ENCODE results near the gene OPN1MW.
"Not testable (repeated sequence)": the region's sequence is repeated elsewhere in the genome, so short reads cannot be mapped to it uniquely, and the experiment has no call there.

DNA sequence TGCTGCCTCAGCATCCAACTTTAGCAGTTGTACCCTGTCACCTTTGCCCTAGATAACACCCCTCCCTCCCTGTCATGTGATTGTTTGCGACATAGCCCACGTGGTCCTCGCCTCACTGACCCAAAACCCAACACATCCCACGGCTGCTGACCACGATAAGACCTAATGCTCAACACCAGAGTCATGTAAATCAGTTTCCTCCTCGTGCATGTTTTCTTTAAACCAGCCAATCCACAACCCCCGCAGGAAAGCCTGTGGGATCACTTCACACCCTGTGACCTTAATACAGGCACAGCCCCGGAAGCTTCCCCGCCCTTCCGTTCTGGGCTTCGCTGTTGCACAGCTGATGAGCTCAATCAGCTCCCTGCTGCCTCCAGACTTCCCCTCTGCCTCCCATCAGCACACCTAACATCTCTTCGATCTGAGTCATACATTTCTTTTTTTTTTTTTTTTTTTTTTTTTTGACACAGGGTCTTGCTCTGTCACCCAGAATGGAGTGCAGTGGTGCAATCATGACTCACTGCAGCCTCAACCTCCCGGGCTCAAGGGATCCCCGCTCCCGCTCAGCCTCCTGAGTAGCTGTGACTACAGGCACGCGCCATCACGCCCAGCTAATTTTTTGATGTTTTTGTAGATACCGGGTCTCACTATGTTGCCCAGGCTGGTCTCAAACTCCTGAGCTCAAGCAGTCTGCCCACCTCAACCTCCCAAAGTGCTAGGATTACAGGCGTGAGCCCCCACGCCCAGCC lies 27.4 kb downstream of the OPN1MW start:
- TF ChIP-seq, protein P1, sequence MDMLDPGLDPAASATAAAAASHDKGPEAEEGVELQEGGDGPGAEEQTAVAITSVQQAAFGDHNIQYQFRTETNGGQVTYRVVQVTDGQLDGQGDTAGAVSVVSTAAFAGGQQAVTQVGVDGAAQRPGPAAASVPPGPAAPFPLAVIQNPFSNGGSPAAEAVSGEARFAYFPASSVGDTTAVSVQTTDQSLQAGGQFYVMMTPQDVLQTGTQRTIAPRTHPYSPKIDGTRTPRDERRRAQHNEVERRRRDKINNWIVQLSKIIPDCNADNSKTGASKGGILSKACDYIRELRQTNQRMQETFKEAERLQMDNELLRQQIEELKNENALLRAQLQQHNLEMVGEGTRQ (CRISPR knock-in tag; IDR thresholded peaks at IDR 0.05) = not testable (repeated sequence)
- not testable (repeated sequence) for TF ChIP-seq ZNF785 (CRISPR knock-in tag; IDR thresholded peaks at IDR 0.05)

All from K562 (cell line).